ENCODE measurements around the gene TTN.

TTN gene

GRCh38 chr2:178770518-178770917 is 36.7 kb downstream of the TTN start:
- Histone ChIP-seq H3K4me3 (ENCODE audit: low read length, poor library complexity, severe bottlenecking) (no peak overlapping the region), H3K36me3 (ENCODE audit: insufficient read depth, low read length) (no peaks in the 10 kb centered on the region), H2AFZ (ENCODE audit: low read length) (no peak overlapping the region), H3K79me2 (ENCODE audit: insufficient read depth, low read length) (no peaks in the 10 kb centered on the region), H4K20me1 (ENCODE audit: insufficient read depth, low read length, poor library complexity, severe bottlenecking) (no peaks in the 10 kb centered on the region), H3K9me3 (ENCODE audit: insufficient read depth, low read depth, low read length) (no peaks in the 10 kb centered on the region), H3K9me2 (replicated peaks; ENCODE audit: low read depth, low read length) (no peaks in the 10 kb centered on the region), H3K4me2 (ENCODE audit: low read depth, low read length, poor library complexity, severe bottlenecking) (no peak overlapping the region), H3K9ac (ENCODE audit: low read depth, low read length, poor library complexity, severe bottlenecking) (no peak overlapping the region), H3K27me3 (ENCODE audit: insufficient read depth, low read length, poor library complexity, severe bottlenecking) (no peaks in the 10 kb centered on the region), H3K4me1 (ENCODE audit: insufficient read depth, low read length, poor library complexity, severe bottlenecking) (no peaks in the 10 kb centered on the region), H3F3A (ENCODE audit: low read depth) (no peaks in the 10 kb centered on the region)
- no peak for TF ChIP-seq EZH2phosphoT487 (IDR thresholded peaks at IDR 0.05; ENCODE audit: borderline replicate concordance)
- no peak for TF ChIP-seq CTCF (conservative IDR thresholded peaks at IDR 0.05; ENCODE audit: low read length)

DNA sequence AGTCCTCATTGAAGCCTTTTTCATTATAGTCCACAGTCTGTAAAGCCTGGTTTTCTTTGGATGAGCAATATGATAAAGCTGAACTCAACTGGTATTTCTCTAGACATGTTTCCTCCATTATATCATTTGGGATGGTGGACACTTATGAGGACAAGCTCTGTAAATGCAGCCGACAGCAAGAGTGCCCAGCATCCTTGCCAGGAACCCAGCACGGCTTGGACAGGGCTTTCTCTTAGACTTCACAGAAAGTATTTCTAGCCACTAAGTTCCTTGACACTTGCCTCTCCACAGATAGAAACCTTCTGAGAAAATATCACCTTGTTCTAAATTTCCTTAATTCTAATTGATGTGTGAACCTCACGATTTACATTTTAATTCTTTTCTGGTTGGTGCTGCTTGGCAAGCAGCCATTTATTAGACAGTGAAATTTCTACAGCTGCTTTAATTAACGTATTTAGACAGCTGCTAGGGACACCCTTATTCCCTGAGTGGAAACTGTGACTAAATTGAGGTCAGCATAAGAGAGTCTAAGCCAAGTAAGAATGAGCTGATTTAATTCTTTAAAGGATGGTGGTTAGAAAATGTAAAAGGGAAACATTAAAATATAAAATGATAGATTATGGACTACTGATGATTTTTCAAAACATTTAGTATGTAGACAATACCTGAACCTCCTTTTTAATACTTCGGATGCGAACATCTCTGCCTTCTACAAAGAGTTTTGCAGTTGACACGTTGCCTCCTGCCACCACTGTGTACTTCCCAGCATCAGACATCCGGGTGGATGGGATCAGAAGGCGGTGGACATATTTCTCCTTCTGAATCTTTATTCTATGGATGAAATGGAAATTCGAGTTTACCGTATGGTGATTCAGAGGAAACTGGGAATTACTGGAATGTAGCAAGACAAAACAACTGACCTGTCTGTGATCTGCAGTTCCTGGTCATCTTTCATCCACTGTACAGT is 39.8 kb downstream of the TTN start:
- TF ChIP-seq CTCF (conservative IDR thresholded peaks at IDR 0.05; ENCODE audit: low read length) (no peak), EZH2phosphoT487 (IDR thresholded peaks at IDR 0.05; ENCODE audit: borderline replicate concordance) (no peak)
- no peak overlapping the region for H3K4me2 ChIP-seq (ENCODE audit: low read depth, low read length, poor library complexity, severe bottlenecking)
- H3K27me3 ChIP-seq (ENCODE audit: insufficient read depth, low read length, poor library complexity, severe bottlenecking), result no peaks in the 10 kb centered on the region
- no peak overlapping the region for H2AFZ ChIP-seq (ENCODE audit: low read length)
- no peaks in the 10 kb centered on the region for H3K79me2 ChIP-seq (ENCODE audit: insufficient read depth, low read length)
- H3F3A ChIP-seq (ENCODE audit: low read depth), result no peaks in the 10 kb centered on the region
- no peaks in the 10 kb centered on the region for H3K36me3 ChIP-seq (ENCODE audit: insufficient read depth, low read length)
- H3K4me3 ChIP-seq (ENCODE audit: low read length, poor library complexity, severe bottlenecking), result no peak overlapping the region
- H3K4me1 ChIP-seq (ENCODE audit: insufficient read depth, low read length, poor library complexity, severe bottlenecking), result no peaks in the 10 kb centered on the region
- no peaks in the 10 kb centered on the region for H4K20me1 ChIP-seq (ENCODE audit: insufficient read depth, low read length, poor library complexity, severe bottlenecking)
- H3K9me2 ChIP-seq (replicated peaks; ENCODE audit: low read depth, low read length), result no peaks in the 10 kb centered on the region
- no peaks in the 10 kb centered on the region for H3K9me3 ChIP-seq (ENCODE audit: insufficient read depth, low read depth, low read length)
- H3K9ac ChIP-seq (ENCODE audit: low read depth, low read length, poor library complexity, severe bottlenecking), result no peak overlapping the region

DNA sequence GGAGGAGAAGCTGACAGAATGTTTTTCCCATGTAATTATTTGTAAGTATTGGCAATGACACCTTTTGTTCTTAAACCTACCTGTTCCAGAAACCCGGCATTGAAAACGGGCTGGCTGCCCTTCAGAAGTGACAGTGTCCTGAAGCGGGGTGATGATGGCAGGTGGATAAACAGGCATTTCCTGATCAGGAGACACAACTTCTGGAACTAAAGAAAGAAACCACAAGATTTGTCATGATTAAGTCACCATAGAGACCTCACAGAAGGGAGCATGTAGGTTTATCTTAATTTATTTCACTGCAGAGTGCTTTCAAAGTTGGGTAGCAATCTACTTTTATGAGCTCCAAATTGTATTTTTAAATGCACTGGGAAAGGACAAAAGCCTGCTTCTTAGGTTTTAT is 43.1 kb downstream of the TTN start:
- Histone ChIP-seq H4K20me1 (ENCODE audit: insufficient read depth, low read length, poor library complexity, severe bottlenecking) (no peaks in the 10 kb centered on the region), H3K4me2 (ENCODE audit: low read depth, low read length, poor library complexity, severe bottlenecking) (no peak overlapping the region), H3K4me1 (ENCODE audit: insufficient read depth, low read length, poor library complexity, severe bottlenecking) (no peaks in the 10 kb centered on the region), H3K36me3 (ENCODE audit: insufficient read depth, low read length) (no peaks in the 10 kb centered on the region), H3K9me2 (replicated peaks; ENCODE audit: low read depth, low read length) (no peaks in the 10 kb centered on the region), H3K4me3 (ENCODE audit: low read length, poor library complexity, severe bottlenecking) (no peak overlapping the region), H3K27me3 (ENCODE audit: insufficient read depth, low read length, poor library complexity, severe bottlenecking) (no peaks in the 10 kb centered on the region), H3K79me2 (ENCODE audit: insufficient read depth, low read length) (no peaks in the 10 kb centered on the region), H2AFZ (ENCODE audit: low read length) (no peak overlapping the region), H3K9me3 (ENCODE audit: insufficient read depth, low read depth, low read length) (no peaks in the 10 kb centered on the region), H3F3A (ENCODE audit: low read depth) (no peaks in the 10 kb centered on the region), H3K9ac (ENCODE audit: low read depth, low read length, poor library complexity, severe bottlenecking) (no peak overlapping the region)
- TF ChIP-seq EZH2phosphoT487 (IDR thresholded peaks at IDR 0.05; ENCODE audit: borderline replicate concordance) (no peak), CTCF (conservative IDR thresholded peaks at IDR 0.05; ENCODE audit: low read length) (no peak)
